MM.1S (cell line): ENCODE results near the gene SOX13.
"Not testable (repeated sequence)": the region's sequence is repeated elsewhere in the genome, so short reads cannot be mapped to it uniquely, and the experiment has no call there.

Experiments
- DNase-seq: peaks from one replicate; pipeline ENCODE4 v3.0.0-alpha.2; 2015
- H2AFZ ChIP-seq: fragments of 300-600 bp; sonication (generic); 2 replicates; pipeline ENCODE4 v1.6.0; 2016; ENCODE audit warnings: antibody characterized with exemption, low read length
- H3F3A ChIP-seq: fragments of 300-600 bp; sonication (generic); 2 replicates; pipeline ENCODE4 v1.6.1; 2016; ENCODE audit warnings: mild to moderate bottlenecking, antibody characterized with exemption, low read length, moderate library complexity, mixed read lengths; ENCODE audit not compliant: insufficient read depth
- H3K27ac ChIP-seq: fragments of 300-600 bp; sonication (generic); 2 replicates; pipeline ENCODE4 v1.5.1; 2016; ENCODE audit warnings: mild to moderate bottlenecking, low read length
- H3K27me3 ChIP-seq: fragments of 300-600 bp; sonication (generic); replicated peaks from 2 replicates; pipeline ENCODE4 v1.6.0; 2016; ENCODE audit warnings: low read length; ENCODE audit not compliant: insufficient read depth
- H3K36me3 ChIP-seq: fragments of 300-600 bp; sonication (generic); replicated peaks from 2 replicates; pipeline ENCODE4 v1.6.1; 2016; ENCODE audit warnings: mild to moderate bottlenecking, low read length, mixed read lengths; ENCODE audit not compliant: insufficient read depth
- H3K4me1 ChIP-seq: fragments of 300-600 bp; sonication (generic); 2 replicates; pipeline ENCODE4 v1.6.1; 2016; ENCODE audit warnings: low read length, mixed read lengths
- H3K4me2 ChIP-seq: fragments of 300-600 bp; sonication (generic); 2 replicates; pipeline ENCODE4 v1.6.0; 2016; ENCODE audit warnings: low read depth, low read length
- H3K4me3 ChIP-seq: fragments of 300-600 bp; sonication (generic); 2 replicates; pipeline ENCODE4 v1.5.1; 2016; ENCODE audit warnings: low read length, mixed read lengths
- H3K79me2 ChIP-seq: fragments of 300-600 bp; sonication (generic); 2 replicates; pipeline ENCODE4 v1.6.1; 2016; ENCODE audit warnings: mixed run types, low read length, mixed read lengths
- H3K9ac ChIP-seq: fragments of 300-600 bp; sonication (generic); 2 replicates; pipeline ENCODE4 v1.6.1; 2016; ENCODE audit warnings: low read length, mixed read lengths
- H3K9me2 ChIP-seq: fragments of 300-600 bp; sonication (generic); replicated peaks from 2 replicates; pipeline ENCODE4 v1.6.1; 2016; ENCODE audit warnings: mild to moderate bottlenecking, low read length, mixed read lengths; ENCODE audit not compliant: insufficient read depth
- H3K9me3 ChIP-seq: fragments of 300-600 bp; sonication (generic); replicated peaks from 2 replicates; pipeline ENCODE4 v1.6.1; 2016; ENCODE audit warnings: mild to moderate bottlenecking, low read length, mixed read lengths; ENCODE audit not compliant: insufficient read depth
- H4K20me1 ChIP-seq: fragments of 300-600 bp; sonication (generic); 2 replicates; pipeline ENCODE4 v1.6.1; 2016; ENCODE audit warnings: mild to moderate bottlenecking, low read length, moderate library complexity, mixed read lengths; ENCODE audit not compliant: insufficient read depth
- EZH2 ChIP-seq: fragments of 300-600 bp; sonication (generic); optimal IDR thresholded peaks from 2 replicates; pipeline ENCODE3; 2017; ENCODE audit warnings: low read depth, mild to moderate bottlenecking, antibody characterized with exemption, low read length, mixed read lengths
- EZH2phosphoT487 ChIP-seq: fragments of 300-600 bp; sonication (generic); IDR thresholded peaks from 2 replicates; pipeline ENCODE4 v1.6.1; 2018; ENCODE audit warnings: antibody characterized with exemption, low read length
- TF ChIP-seq, protein P1 (sequence below): fragments of 300-600 bp; sonication (generic); IDR thresholded peaks from 2 replicates; pipeline ENCODE4 v1.5.1; 2016; ENCODE audit warnings: antibody characterized with exemption, low read length, mixed read lengths

SOX13 gene

DNA sequence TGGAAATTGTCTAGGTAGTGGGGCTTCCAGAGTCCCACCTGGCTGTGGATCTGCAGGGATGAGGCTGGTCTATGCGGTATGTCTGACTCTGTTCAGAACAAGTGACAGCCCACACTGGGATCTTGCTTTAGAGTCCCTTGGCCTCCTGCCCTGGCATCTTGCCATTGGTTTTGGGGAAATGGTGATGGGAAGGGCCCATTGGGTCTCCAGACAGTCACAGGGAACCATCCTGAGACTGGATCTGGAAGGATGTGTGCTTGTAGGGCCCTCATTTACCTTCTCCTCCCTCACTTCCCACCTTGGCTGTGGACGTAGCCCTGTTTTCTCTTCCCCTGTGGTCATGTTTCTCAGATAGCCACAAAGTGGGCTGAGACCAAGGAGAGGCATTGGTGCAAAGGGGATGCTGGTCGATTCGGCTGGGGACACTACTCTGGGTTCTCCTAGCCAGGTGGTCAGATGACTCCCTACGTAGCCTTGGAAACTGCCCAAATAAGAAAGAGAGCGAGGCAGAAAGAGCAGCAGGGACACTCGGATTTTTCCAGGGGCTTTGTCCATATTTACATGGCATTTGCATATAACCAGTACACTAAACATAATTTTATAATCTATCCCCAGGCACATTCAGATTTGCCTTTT, 15.1 kb downstream of the SOX13 start:
- no peak for TF ChIP-seq EZH2phosphoT487
- TF ChIP-seq EZH2: no peak
- TF ChIP-seq, protein P1, sequence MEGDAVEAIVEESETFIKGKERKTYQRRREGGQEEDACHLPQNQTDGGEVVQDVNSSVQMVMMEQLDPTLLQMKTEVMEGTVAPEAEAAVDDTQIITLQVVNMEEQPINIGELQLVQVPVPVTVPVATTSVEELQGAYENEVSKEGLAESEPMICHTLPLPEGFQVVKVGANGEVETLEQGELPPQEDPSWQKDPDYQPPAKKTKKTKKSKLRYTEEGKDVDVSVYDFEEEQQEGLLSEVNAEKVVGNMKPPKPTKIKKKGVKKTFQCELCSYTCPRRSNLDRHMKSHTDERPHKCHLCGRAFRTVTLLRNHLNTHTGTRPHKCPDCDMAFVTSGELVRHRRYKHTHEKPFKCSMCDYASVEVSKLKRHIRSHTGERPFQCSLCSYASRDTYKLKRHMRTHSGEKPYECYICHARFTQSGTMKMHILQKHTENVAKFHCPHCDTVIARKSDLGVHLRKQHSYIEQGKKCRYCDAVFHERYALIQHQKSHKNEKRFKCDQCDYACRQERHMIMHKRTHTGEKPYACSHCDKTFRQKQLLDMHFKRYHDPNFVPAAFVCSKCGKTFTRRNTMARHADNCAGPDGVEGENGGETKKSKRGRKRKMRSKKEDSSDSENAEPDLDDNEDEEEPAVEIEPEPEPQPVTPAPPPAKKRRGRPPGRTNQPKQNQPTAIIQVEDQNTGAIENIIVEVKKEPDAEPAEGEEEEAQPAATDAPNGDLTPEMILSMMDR: no peak
- no peaks in the 10 kb centered on the region for H3F3A ChIP-seq
- H3K36me3 ChIP-seq: no peaks in the 10 kb centered on the region
- H3K9ac ChIP-seq: no peak overlapping the region
- H3K4me1 ChIP-seq: 0 out of 2 replicates have a peak, but pooled peaks cover 5% of the 10 kb centered on the region
- H4K20me1 ChIP-seq: no peaks in the 10 kb centered on the region
- DNase-seq: no peak
- no peaks in the 10 kb centered on the region for H3K79me2 ChIP-seq
- H3K4me3 ChIP-seq: no peak overlapping the region
- H2AFZ ChIP-seq: no peak overlapping the region
- H3K4me2 ChIP-seq: no peak overlapping the region
- H3K27me3 ChIP-seq: no peaks in the 10 kb centered on the region
- no peaks in the 10 kb centered on the region for H3K9me3 ChIP-seq
- no peaks in the 10 kb centered on the region for H3K9me2 ChIP-seq
- no peak overlapping the region for H3K27ac ChIP-seq

DNA sequence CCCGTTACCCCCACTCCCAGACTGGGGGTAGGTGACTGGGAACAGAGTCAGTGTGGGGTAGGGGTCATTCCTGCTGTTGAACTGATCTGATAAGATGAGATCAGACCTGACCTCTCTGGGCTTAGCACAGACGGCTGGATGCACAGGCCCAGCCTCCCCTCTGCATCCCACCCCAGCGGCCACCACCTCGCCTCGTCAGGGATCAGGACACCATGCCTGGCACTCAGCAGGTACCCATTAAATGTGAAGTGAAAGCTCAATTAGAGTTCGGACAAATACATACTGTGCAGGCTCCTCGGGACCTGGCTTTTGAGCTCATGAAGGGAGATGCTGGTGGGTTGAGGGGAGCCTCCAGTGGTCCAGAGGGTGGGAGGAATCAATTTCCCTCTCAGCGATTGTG, 15.7 kb downstream of the SOX13 start:
- H3F3A ChIP-seq: no peaks in the 10 kb centered on the region
- 0 out of 2 replicates have a peak, but pooled peaks cover 5% of the 10 kb centered on the region for H3K4me1 ChIP-seq
- H2AFZ ChIP-seq: no peak overlapping the region
- no peaks in the 10 kb centered on the region for H3K27me3 ChIP-seq
- no peaks in the 10 kb centered on the region for H3K36me3 ChIP-seq
- no peak for DNase-seq
- no peak overlapping the region for H3K9ac ChIP-seq
- H3K4me2 ChIP-seq: no peak overlapping the region
- H4K20me1 ChIP-seq: no peaks in the 10 kb centered on the region
- TF ChIP-seq EZH2 (no peak), EZH2phosphoT487 (no peak)
- TF ChIP-seq, protein P1: no peak
- H3K27ac ChIP-seq: no peak overlapping the region
- H3K9me2 ChIP-seq: no peaks in the 10 kb centered on the region
- H3K4me3 ChIP-seq: no peak overlapping the region
- H3K79me2 ChIP-seq: no peaks in the 10 kb centered on the region
- no peaks in the 10 kb centered on the region for H3K9me3 ChIP-seq

DNA sequence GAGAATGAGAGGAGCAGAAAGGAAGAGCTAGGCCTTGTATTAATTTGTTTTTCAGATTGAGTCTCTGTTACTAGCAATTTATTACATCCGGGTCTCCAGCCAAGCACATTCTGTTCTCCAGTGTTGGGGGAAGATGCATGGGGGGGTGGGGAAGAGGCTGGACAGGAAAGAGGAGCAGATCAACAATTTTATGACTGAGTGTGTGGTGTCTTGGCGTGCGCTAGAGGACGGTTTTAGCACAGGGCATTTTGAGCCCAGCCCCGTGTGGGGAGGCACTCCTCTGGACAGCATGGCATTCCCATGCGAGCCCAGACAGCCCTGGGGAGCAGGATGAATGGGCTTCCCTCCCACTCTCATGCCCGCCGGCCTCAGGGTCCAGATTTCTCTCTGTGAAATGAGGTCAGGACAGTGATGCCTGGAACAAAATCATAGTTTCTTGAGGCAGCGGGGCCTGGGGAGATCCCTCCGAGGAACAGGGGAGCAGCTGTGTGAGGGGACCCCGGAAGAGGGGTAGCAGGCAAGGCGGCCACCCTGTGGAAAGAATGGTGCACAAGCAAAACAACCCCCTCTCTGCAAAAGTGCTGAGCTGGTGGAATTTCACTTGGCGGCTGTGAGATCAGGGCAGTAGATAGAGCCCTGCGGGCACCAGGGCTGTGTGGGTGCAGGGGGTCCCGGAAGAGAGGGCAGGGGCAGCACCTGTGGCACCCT, 16.3 kb downstream of the SOX13 start:
- Histone ChIP-seq H3K4me3 (no peak overlapping the region), H3K36me3 (no peaks in the 10 kb centered on the region), H3K27me3 (no peaks in the 10 kb centered on the region), H3K27ac (no peak overlapping the region), H3K9me3 (no peaks in the 10 kb centered on the region), H3K9ac (no peak overlapping the region), H2AFZ (no peak overlapping the region), H3F3A (no peaks in the 10 kb centered on the region), H3K4me1 (0 out of 2 replicates have a peak, but pooled peaks cover 2% of the 10 kb centered on the region), H4K20me1 (no peaks in the 10 kb centered on the region), H3K9me2 (no peaks in the 10 kb centered on the region), H3K79me2 (no peaks in the 10 kb centered on the region), H3K4me2 (no peak overlapping the region)
- TF ChIP-seq, protein P1: no peak
- TF ChIP-seq EZH2phosphoT487 (no peak), EZH2 (no peak)
- no peak for DNase-seq

DNA sequence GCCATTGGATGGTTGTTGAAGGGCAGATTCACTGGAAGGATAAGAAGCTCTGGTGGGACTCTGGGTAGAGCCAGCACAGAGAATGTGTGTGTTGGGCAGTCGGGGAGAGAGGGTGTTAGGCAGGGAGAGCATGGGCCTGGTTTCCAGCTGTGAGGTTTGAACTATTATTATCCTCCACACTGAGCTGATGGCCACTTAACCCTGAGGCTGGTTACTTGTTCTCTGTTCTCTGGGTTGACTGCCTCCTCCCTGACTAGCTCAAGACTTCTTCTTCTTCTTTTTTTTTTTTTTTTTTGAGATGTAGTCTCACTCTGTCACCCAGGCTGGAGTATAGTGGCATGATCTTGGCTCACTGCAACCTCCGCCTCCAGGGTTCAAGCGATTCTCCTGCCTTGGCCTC, 17.2 kb downstream of the SOX13 start:
- not testable (repeated sequence) for H3K9ac ChIP-seq, H3K4me2 ChIP-seq, H3K27ac ChIP-seq, H3K4me1 ChIP-seq, H3K4me3 ChIP-seq, H3F3A ChIP-seq, H3K36me3 ChIP-seq, H3K79me2 ChIP-seq, DNase-seq, H3K27me3 ChIP-seq, H2AFZ ChIP-seq, H4K20me1 ChIP-seq, H3K9me3 ChIP-seq, H3K9me2 ChIP-seq
